B cell (primary cell): ENCODE results near the gene PHF20. TPM values are rescaled to one million over a fixed set of nuclear protein-coding genes. Genes with fewer than 3 reads are reported as not detected.

Experiments used
- ATAC-seq: fragments of 200-7000 bp; cut with Tn5 transposase; one replicate; pipeline ENCODE4 v1.10.0; 2021; ENCODE audit warnings: low read depth, mild to moderate bottlenecking, moderate number of reproducible peaks, moderate library complexity
- CTCF ChIA-PET: fragments of 350-600 bp; sonication (Branson Sonifier 250); formaldehyde crosslinking; loops from one replicate; lab custom pipeline; 2021; ENCODE audit warnings: antibody characterized with exemption, inconsistent platforms; lab: Charles Lee
- POLR2A ChIA-PET: fragments of 350-600 bp; sonication (Branson Sonifier 250); formaldehyde crosslinking; loops from one replicate; lab custom pipeline; 2021; ENCODE audit warnings: antibody characterized with exemption; lab: Charles Lee
- DNase-seq: peaks from one replicate; pipeline ENCODE4 v3.0.0; 2013
- H2AFZ ChIP-seq: 2 replicates; pipeline ENCODE4 v1.6.1; 2012; ENCODE audit warnings: mild to moderate bottlenecking, low read depth, low read length; ENCODE audit not compliant: insufficient read depth, poor library complexity, severe bottlenecking
- H3K27ac ChIP-seq, 2 donors: 1 replicate in 1 of 2; 2 replicates in 1 of 2; pipeline ENCODE4 v1.5.1; 2012 to 2013; ENCODE audit warnings: low read length in 2 of 2, mild to moderate bottlenecking in 2 of 2, moderate library complexity in 1 of 2
- H3K27me3 ChIP-seq, 4 experiments: fragments of 200-600 bp in 1 of 4; sonication (generic) in 1 of 4; replicated peaks in 1 of 4; 1 replicate in 2 of 4; 2 replicates in 2 of 4; pipeline versions ENCODE4 v1.6.1 to v1.7.0; 2013 to 2016; ENCODE audit warnings: low read length in 3 of 4, mild to moderate bottlenecking in 2 of 4, mixed read lengths in 1 of 4, moderate library complexity in 1 of 4; ENCODE audit not compliant: insufficient read depth in 4 of 4, control insufficient read depth in 3 of 4; ENCODE audit errors: control extremely low read depth in 1 of 4
- H3K36me3 ChIP-seq, 2 experiments: replicated peaks in 1 of 2; 1 replicate in 1 of 2; 2 replicates in 1 of 2; pipeline versions ENCODE4 v1.6.1 to v1.7.1; 2013; ENCODE audit warnings: low read length in 1 of 2; ENCODE audit not compliant: insufficient read depth in 2 of 2, control insufficient read depth in 1 of 2; ENCODE audit errors: control extremely low read depth in 1 of 2, extremely low read depth in 1 of 2
- H3K4me1 ChIP-seq, 2 donors: fragments of 200-600 bp in 1 of 2; sonication (generic) in 1 of 2; 1 replicate in 1 of 2; 2 replicates in 1 of 2; pipeline versions ENCODE4 v1.5.1 to v1.6.1; 2013 to 2017; ENCODE audit warnings: low read length in 2 of 2; ENCODE audit not compliant: control insufficient read depth in 2 of 2, insufficient read depth in 2 of 2
- H3K4me2 ChIP-seq: replicated peaks from 2 replicates; pipeline ENCODE3; 2012; ENCODE audit warnings: mild to moderate bottlenecking, low read depth, low read length; ENCODE audit not compliant: poor library complexity, severe bottlenecking
- H3K4me3 ChIP-seq, 5 experiments: fragments of 200-600 bp in 1 of 5; sonication (generic) in 1 of 5; 1 replicate in 3 of 5; 2 replicates in 2 of 5; pipeline versions ENCODE4 v1.5.1 to v1.7.0; 2011 to 2016; ENCODE audit warnings: low read length in 4 of 5, mild to moderate bottlenecking in 4 of 5, low read depth in 2 of 5, control low read depth in 1 of 5, moderate library complexity in 1 of 5; ENCODE audit not compliant: insufficient read depth in 1 of 5; ENCODE audit errors: control extremely low read depth in 1 of 5, extremely low read depth in 1 of 5
- H3K79me2 ChIP-seq: fragments of 200-600 bp; sonication (generic); one replicate; pipeline ENCODE4 v1.6.0; 2016; ENCODE audit warnings: low read length; ENCODE audit not compliant: control insufficient read depth, insufficient read depth
- H3K9ac ChIP-seq: fragments of 200-600 bp; sonication (generic); 2 replicates; pipeline ENCODE4 v1.6.1; 2017; ENCODE audit warnings: mild to moderate bottlenecking, low read length, moderate library complexity
- H3K9me3 ChIP-seq, 3 donors: one replicate each; pipeline versions ENCODE4 v1.6.1 to v1.7.1; 2013; ENCODE audit warnings: low read length in 2 of 3; ENCODE audit not compliant: control insufficient read depth in 2 of 3, insufficient read depth in 1 of 3; ENCODE audit errors: control extremely low read depth in 1 of 3
- H4K20me1 ChIP-seq: 2 replicates; pipeline ENCODE4 v1.6.0; 2012; ENCODE audit warnings: mild to moderate bottlenecking, low read length; ENCODE audit not compliant: insufficient read depth, control insufficient read depth, poor library complexity, severe bottlenecking
- H3K27ac Mint-ChIP-seq: one replicate; pipeline ENCODE4 v1.8.0; 2021; ENCODE audit warnings: mixed read lengths
- H3K27me3 Mint-ChIP-seq: one replicate; pipeline ENCODE4 v1.8.0; 2021; ENCODE audit warnings: mixed read lengths
- H3K4me1 Mint-ChIP-seq: one replicate; pipeline ENCODE4 v1.8.0; 2021; ENCODE audit warnings: mixed read lengths
- H3K4me3 Mint-ChIP-seq: one replicate; pipeline ENCODE4 v1.8.0; 2021; ENCODE audit warnings: mixed read lengths
- H3K9me3 Mint-ChIP-seq: one replicate; pipeline ENCODE4 v1.8.0; 2022; ENCODE audit warnings: mixed read lengths; ENCODE audit not compliant: insufficient read depth
- EZH2 ChIP-seq: IDR thresholded peaks from 2 replicates; pipeline ENCODE4 v1.6.1; 2012; ENCODE audit warnings: borderline replicate concordance, low read depth, mild to moderate bottlenecking, moderate library complexity, low read length; ENCODE audit not compliant: insufficient read depth, poor library complexity, severe bottlenecking
- WGBS: methylation state at CpG from one replicate; pipeline ENCODE4 v1.1.5; 2013; ENCODE audit warnings: missing lambda C conversion rate; ENCODE audit not compliant: insufficient coverage; 5-methylcytosine and 5-hydroxymethylcytosine counted together
- intact Hi-C: fragments of 100-400 bp; cut with micrococcal nuclease; formaldehyde crosslinking; loops from one replicate; pipeline ENCODE4 v1.10.0; 2022
- polyA plus RNA-seq: library from polyadenylated mRNA; depleted of rRNA; stranded (reverse); fragments of >200 nt; gene quantifications from 2 replicates; pipeline ENCODE4 v1.2.3, GENCODE V29; 2012
- total RNA-seq, 2 donors: library from RNA; stranded (reverse); fragments of 120-200 nt in 1 of 2; gene quantifications; 1 replicate in 1 of 2; 2 replicates in 1 of 2; pipeline versions ENCODE4 v1.2.3 to v1.2.4, GENCODE V29; 2013 to 2022
- TF ChIP-seq, protein P1 (sequence below): fragments of 200-600 bp; IDR thresholded peaks from one replicate; pipeline ENCODE4 v1.8.0; 2022; ENCODE audit warnings: antibody characterized with exemption, mild to moderate bottlenecking

Gene PHF20
- total and polyA plus RNA-seq, 2 donors (not counting 1 experiment from before 2014, with no cell fraction given): 53.6 to 92.3 TPM

DNA sequence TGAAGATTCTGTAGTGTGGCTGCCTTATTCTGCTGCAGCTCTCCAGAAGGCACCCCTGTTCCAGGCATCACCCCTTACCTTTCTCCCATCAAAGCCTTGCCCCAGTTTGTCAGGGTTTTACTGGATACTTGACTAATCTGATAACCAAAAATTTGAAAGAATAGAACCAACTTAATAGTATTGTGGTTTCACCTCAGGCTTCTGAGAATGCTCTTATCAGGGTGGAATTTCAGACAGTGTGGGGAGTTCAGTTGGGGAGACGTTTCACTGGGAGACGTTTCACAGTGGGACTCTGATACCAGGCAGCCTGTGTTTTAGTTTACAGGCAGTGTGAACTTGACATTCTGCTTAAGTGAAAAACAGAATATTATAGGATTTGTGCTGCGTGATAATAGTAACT, 132.0 kb downstream of the PHF20 start:
- WGBS: 100% methylated on average over 1 of the region's 3 CpGs
- H3K4me2 ChIP-seq: no peak overlapping the region

DNA sequence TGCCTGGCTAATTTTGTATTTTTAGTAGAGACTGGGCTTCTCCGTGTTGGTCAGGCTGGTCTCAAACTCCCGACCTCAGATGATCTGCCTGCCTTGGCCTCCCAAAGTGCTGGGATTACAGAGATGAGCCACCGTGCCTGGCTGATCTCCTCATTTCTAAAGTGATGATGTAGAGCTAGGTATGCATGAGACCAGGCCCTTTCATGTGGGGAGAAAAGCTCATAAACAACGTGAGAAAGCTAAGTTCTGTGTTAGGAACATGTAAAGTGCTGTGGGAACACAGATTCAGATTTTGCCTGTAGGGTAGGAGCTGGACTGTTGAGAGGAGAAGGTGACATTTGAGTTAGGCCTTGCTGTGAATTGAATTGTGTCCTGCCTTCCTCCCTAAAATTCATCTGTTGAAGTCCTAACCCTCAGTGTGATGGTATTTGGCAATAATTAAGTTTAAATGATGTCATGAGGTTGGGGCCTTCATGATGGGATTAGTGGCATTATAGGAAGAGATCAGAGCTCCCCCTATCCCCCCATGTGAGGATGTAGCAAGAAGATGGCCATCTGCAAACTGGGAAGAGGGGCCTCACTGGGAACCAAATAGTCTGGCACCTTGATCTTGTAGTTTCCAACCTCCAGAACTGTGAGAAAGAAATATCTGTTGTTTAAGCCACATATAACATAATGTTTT, 133.3 kb downstream of the PHF20 start:
- no peaks in the 10 kb centered on the region for H3K27me3 Mint-ChIP-seq
- WGBS: 94% methylated on average over 4 of the region's 4 CpGs
- intact Hi-C loops: no loop called here
- DNase-seq: no peak
- H3K27me3 ChIP-seq: no peaks in the 10 kb centered on the region
- peaks cover 39% of the 10 kb centered on the region for H4K20me1 ChIP-seq
- no peak overlapping the region for H3K27ac Mint-ChIP-seq
- H3K4me3 Mint-ChIP-seq: no peak overlapping the region
- no peaks in the 10 kb centered on the region for H3K9me3 ChIP-seq
- H3K9me3 Mint-ChIP-seq: no peaks in the 10 kb centered on the region
- no peak overlapping the region for H3K4me3 ChIP-seq
- peaks cover 1 to 57% of the 10 kb centered on the region in 2 experiments for H3K36me3 ChIP-seq
- ATAC-seq: no peak
- ChIA-PET CTCF (no interaction called here), POLR2A (interaction anchor here (0.7 kb wide), 1 partner anchor 49 kb away, joined by 4 read pairs; no protein-coding TSS in a partner anchor)
- TF ChIP-seq, protein P1, sequence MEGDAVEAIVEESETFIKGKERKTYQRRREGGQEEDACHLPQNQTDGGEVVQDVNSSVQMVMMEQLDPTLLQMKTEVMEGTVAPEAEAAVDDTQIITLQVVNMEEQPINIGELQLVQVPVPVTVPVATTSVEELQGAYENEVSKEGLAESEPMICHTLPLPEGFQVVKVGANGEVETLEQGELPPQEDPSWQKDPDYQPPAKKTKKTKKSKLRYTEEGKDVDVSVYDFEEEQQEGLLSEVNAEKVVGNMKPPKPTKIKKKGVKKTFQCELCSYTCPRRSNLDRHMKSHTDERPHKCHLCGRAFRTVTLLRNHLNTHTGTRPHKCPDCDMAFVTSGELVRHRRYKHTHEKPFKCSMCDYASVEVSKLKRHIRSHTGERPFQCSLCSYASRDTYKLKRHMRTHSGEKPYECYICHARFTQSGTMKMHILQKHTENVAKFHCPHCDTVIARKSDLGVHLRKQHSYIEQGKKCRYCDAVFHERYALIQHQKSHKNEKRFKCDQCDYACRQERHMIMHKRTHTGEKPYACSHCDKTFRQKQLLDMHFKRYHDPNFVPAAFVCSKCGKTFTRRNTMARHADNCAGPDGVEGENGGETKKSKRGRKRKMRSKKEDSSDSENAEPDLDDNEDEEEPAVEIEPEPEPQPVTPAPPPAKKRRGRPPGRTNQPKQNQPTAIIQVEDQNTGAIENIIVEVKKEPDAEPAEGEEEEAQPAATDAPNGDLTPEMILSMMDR: no peak
- no peak for TF ChIP-seq EZH2
- no peaks in the 10 kb centered on the region for H3K4me1 Mint-ChIP-seq
- no peak overlapping the region for H2AFZ ChIP-seq
- H3K27ac ChIP-seq: no peak overlapping the region
- no peaks in the 10 kb centered on the region for H3K4me1 ChIP-seq
- no peak overlapping the region for H3K9ac ChIP-seq
- peaks cover 52% of the 10 kb centered on the region for H3K79me2 ChIP-seq
- H3K4me2 ChIP-seq: no peak overlapping the region

More for the DNA sequence above, 132.0 kb downstream of the PHF20 start:
- H3K27me3 ChIP-seq: no peaks in the 10 kb centered on the region
- no peak overlapping the region for H2AFZ ChIP-seq
- TF ChIP-seq EZH2: no peak
- TF ChIP-seq, protein P1: no peak
- ATAC-seq (no peak), DNase-seq (no peak)
- H3K9me3 ChIP-seq: no peaks in the 10 kb centered on the region
- Mint-ChIP-seq H3K4me3 (no peak overlapping the region), H3K4me1 (no peaks in the 10 kb centered on the region), H3K27ac (no peak overlapping the region), H3K27me3 (no peaks in the 10 kb centered on the region), H3K9me3 (no peaks in the 10 kb centered on the region)
- peaks cover 35% of the 10 kb centered on the region for H4K20me1 ChIP-seq
- H3K4me1 ChIP-seq: no peaks in the 10 kb centered on the region
- intact Hi-C loops: no loop called here
- H3K79me2 ChIP-seq: peaks cover 62% of the 10 kb centered on the region
- no peak overlapping the region for H3K9ac ChIP-seq
- no peak overlapping the region for H3K27ac ChIP-seq
- CTCF ChIA-PET: no interaction called here
- no peak overlapping the region for H3K4me3 ChIP-seq
- peaks cover 1 to 64% of the 10 kb centered on the region in 2 experiments for H3K36me3 ChIP-seq
- POLR2A ChIA-PET: no interaction called here
